ENCODE measurements around the gene PCK2. TPM values are rescaled to one million over a fixed set of nuclear protein-coding genes. Genes with fewer than 3 reads are reported as not detected.
"Not testable (repeated sequence)": the region's sequence is repeated elsewhere in the genome, so short reads cannot be mapped to it uniquely, and the experiment has no call there.

Gene PCK2
- total RNA-seq (10 to 100 TPM in 1 of 2 donors, 1 to 10 TPM in 1; 8.9 to 91.7 TPM), polyA plus RNA-seq (10 to 100 TPM; 35.2 to 41.2 TPM)
- long read RNA-seq, donor 1, partial matches to known transcripts = 0 of 4 reads
- long read RNA-seq, donor 1, other reads (novel, unspliced or antisense) = 0 of 4 reads
- long read RNA-seq, donor 2, partial matches to known transcripts = 0 of 4 reads
- long read RNA-seq, donor 2, other reads (novel, unspliced or antisense) = 0 of 4 reads
- long read RNA-seq, donor 3, partial matches to known transcripts = 0 of 2 reads
- long read RNA-seq, donor 3, other reads (novel, unspliced or antisense) = 0 of 2 reads
- long read RNA-seq, donor 4 = 0 reads
- long read RNA-seq, donor 5, transcript PCK2-201 (10 exons, 2,357 nt) = major isoform, 5 of 7 reads
- long read RNA-seq, donor 5, partial matches to known transcripts = 0 of 7 reads
- long read RNA-seq, donor 5, other reads (novel, unspliced or antisense) = 0 of 7 reads

GRCh38 chr14:24093901-24094840, at the start of gene PCK2:
Gene PCK2 (plus strand): TSS chr14:24094311. CDS start chr14:24094406, 95 bp downstream.
- DNase-seq = peak; percentile 88 to 94 (median 94)
- peak within 1 kb of the TSS; percentile 66 to 78 for H3K9ac ChIP-seq (ENCODE audit: insufficient read depth in 1 of 2, low read length in 2 of 2)
- TF ChIP-seq CTCF (IDR thresholded peaks at IDR 0.05; ENCODE audit: control extremely low read depth, extremely low read depth) = no peak
- H3K27ac ChIP-seq (ENCODE audit: low read depth in 1 of 2, low read length in 1 of 2) = peak within 1 kb of the TSS; percentile 88 to 98
- peaks cover 0 to 12% (median 0%) of the 10 kb centered on the region in 4 donors for H3K36me3 ChIP-seq (ENCODE audit: control insufficient read depth in 4 of 4, insufficient read depth in 4 of 4, low read length in 4 of 4)
- 1% methylated on average over 54 to 68 of the region's 68 CpGs for WGBS, 2 donors
- no peaks in the 10 kb centered on the region for H3K9me3 ChIP-seq (ENCODE audit: control insufficient read depth in 4 of 4, insufficient read depth in 3 of 4, low read length in 3 of 4)
- H3K4me1 ChIP-seq (ENCODE audit: control insufficient read depth in 5 of 5, insufficient read depth in 5 of 5, low read length in 5 of 5) = peaks cover 0 to 17% (median 6%) of the 10 kb centered on the region in 5 donors
- H3K27me3 ChIP-seq (ENCODE audit: control insufficient read depth in 3 of 3, insufficient read depth in 3 of 3, low read length in 2 of 3) = no peaks in the 10 kb centered on the region
- peak within 1 kb of the TSS; percentile 71 for H3K4me3 ChIP-seq
- peak; percentile 94 for ATAC-seq (ENCODE audit: insufficient read depth, low FRiP score)

GRCh38 chr14:24049002-24049401, 45.1 kb upstream of the PCK2 start:
- 30 to 70% methylated on average over 2 of the region's 2 CpGs for WGBS, 2 donors
- H3K27me3 ChIP-seq (ENCODE audit: control insufficient read depth in 3 of 3, insufficient read depth in 3 of 3, low read length in 2 of 3); H3K27ac ChIP-seq (ENCODE audit: low read depth in 1 of 2, low read length in 1 of 2); H3K9ac ChIP-seq (ENCODE audit: insufficient read depth in 1 of 2, low read length in 2 of 2); H3K9me3 ChIP-seq (ENCODE audit: control insufficient read depth in 4 of 4, insufficient read depth in 3 of 4, low read length in 3 of 4); H3K4me3 ChIP-seq; H3K36me3 ChIP-seq (ENCODE audit: control insufficient read depth in 4 of 4, insufficient read depth in 4 of 4, low read length in 4 of 4); DNase-seq; ATAC-seq (ENCODE audit: insufficient read depth, low FRiP score): not testable (repeated sequence)
- peaks cover 0 to 18% (median 0%) of the 10 kb centered on the region in 5 donors for H3K4me1 ChIP-seq (ENCODE audit: control insufficient read depth in 5 of 5, insufficient read depth in 5 of 5, low read length in 5 of 5)

- not testable (repeated sequence) for H3K9me3 ChIP-seq (ENCODE audit: control insufficient read depth in 4 of 4, insufficient read depth in 3 of 4, low read length in 3 of 4); H3K27me3 ChIP-seq (ENCODE audit: control insufficient read depth in 3 of 3, insufficient read depth in 3 of 3, low read length in 2 of 3); DNase-seq; H3K36me3 ChIP-seq (ENCODE audit: control insufficient read depth in 4 of 4, insufficient read depth in 4 of 4, low read length in 4 of 4); H3K27ac ChIP-seq (ENCODE audit: low read depth in 1 of 2, low read length in 1 of 2); H3K9ac ChIP-seq (ENCODE audit: insufficient read depth in 1 of 2, low read length in 2 of 2); H3K4me3 ChIP-seq; ATAC-seq (ENCODE audit: insufficient read depth, low FRiP score)
- WGBS, 2 donors = 84 to 90% methylated on average over 8 of the region's 8 CpGs
- peaks cover 0 to 18% (median 0%) of the 10 kb centered on the region in 5 donors for H3K4me1 ChIP-seq (ENCODE audit: control insufficient read depth in 5 of 5, insufficient read depth in 5 of 5, low read length in 5 of 5)
Observed at GRCh38 chr14:24050753-24051152, 43.4 kb upstream of the PCK2 start.

GRCh38 chr14:24051176-24051788, 42.8 kb upstream of the PCK2 start:
- peaks cover 0 to 6% (median 3%) of the 10 kb centered on the region in 3 donors for H3K27me3 ChIP-seq (ENCODE audit: control insufficient read depth in 3 of 3, insufficient read depth in 3 of 3, low read length in 2 of 3)
- H3K36me3 ChIP-seq (ENCODE audit: control insufficient read depth in 4 of 4, insufficient read depth in 4 of 4, low read length in 4 of 4) = no peaks in the 10 kb centered on the region
- 22 to 23% methylated on average over 20 of the region's 20 CpGs for WGBS, 2 donors
- peak overlapping the region; percentile 48 to 63 for H3K27ac ChIP-seq (ENCODE audit: low read depth in 1 of 2, low read length in 1 of 2)
- H3K4me1 ChIP-seq (ENCODE audit: control insufficient read depth in 5 of 5, insufficient read depth in 5 of 5, low read length in 5 of 5) = peaks cover 0 to 18% (median 0%) of the 10 kb centered on the region in 5 donors
- H3K4me3 ChIP-seq = peak overlapping the region; percentile 75
- no peaks in the 10 kb centered on the region for H3K9me3 ChIP-seq (ENCODE audit: control insufficient read depth in 4 of 4, insufficient read depth in 3 of 4, low read length in 3 of 4)
- H3K9ac ChIP-seq (ENCODE audit: insufficient read depth in 1 of 2, low read length in 2 of 2) = peak overlapping the region; percentile 17 to 60
- ATAC-seq (ENCODE audit: insufficient read depth, low FRiP score) (no peak), DNase-seq (peak in 1 of 3 donors; percentile 24)
- no peak for TF ChIP-seq CTCF (IDR thresholded peaks at IDR 0.05; ENCODE audit: control extremely low read depth, extremely low read depth)

All from lung (tissue), 16 donors.